Vagina (tissue), 2 donors: ENCODE measurements around the gene RIOK2.

Experiments used
- CTCF ChIP-seq, 3 experiments: fragments of 450-650 bp in 2 of 3; fragments of 200-600 bp in 1 of 3; sonication (generic) in 1 of 3; IDR thresholded peaks; one replicate each; pipeline ENCODE4 v1.5.1; 2017 to 2019; ENCODE audit warnings: antibody characterized with exemption in 3 of 3, mild to moderate bottlenecking in 2 of 3, moderate library complexity in 2 of 3
- POLR2A ChIP-seq, 2 donors: fragments of 450-650 bp; IDR thresholded peaks; one replicate each; pipeline ENCODE4 v1.6.1; 2017; ENCODE audit warnings: antibody characterized with exemption in 2 of 2, mild to moderate bottlenecking in 2 of 2, moderate library complexity in 2 of 2
- POLR2AphosphoS5 ChIP-seq, 2 donors: sonication (generic); formaldehyde crosslinking; IDR thresholded peaks; one replicate each; pipeline ENCODE4 v1.9.0; 2017; ENCODE audit warnings: antibody characterized with exemption in 2 of 2, mild to moderate bottlenecking in 2 of 2, low read depth in 1 of 2; ENCODE audit not compliant: insufficient read depth in 1 of 2

- no peak for TF ChIP-seq CTCF (IDR thresholded peaks at IDR 0.05)
- TF ChIP-seq POLR2A (IDR thresholded peaks at IDR 0.05), result no peak
- TF ChIP-seq POLR2AphosphoS5 (IDR thresholded peaks at IDR 0.05; ENCODE audit: insufficient read depth in 1 of 2, low read depth in 1 of 2), result no peak
Observed at GRCh38 chr5:97209343-97209742, 26.3 kb upstream of the RIOK2 start.
